Iris pigment epithelial cell (primary cell): ENCODE measurements around the gene ZNF287.

Experiments
- DNase-seq: peaks from one replicate; pipeline ENCODE4 v3.0.0-alpha.2; 2011; ENCODE audit warnings: low read depth

ZNF287 gene

DNA sequence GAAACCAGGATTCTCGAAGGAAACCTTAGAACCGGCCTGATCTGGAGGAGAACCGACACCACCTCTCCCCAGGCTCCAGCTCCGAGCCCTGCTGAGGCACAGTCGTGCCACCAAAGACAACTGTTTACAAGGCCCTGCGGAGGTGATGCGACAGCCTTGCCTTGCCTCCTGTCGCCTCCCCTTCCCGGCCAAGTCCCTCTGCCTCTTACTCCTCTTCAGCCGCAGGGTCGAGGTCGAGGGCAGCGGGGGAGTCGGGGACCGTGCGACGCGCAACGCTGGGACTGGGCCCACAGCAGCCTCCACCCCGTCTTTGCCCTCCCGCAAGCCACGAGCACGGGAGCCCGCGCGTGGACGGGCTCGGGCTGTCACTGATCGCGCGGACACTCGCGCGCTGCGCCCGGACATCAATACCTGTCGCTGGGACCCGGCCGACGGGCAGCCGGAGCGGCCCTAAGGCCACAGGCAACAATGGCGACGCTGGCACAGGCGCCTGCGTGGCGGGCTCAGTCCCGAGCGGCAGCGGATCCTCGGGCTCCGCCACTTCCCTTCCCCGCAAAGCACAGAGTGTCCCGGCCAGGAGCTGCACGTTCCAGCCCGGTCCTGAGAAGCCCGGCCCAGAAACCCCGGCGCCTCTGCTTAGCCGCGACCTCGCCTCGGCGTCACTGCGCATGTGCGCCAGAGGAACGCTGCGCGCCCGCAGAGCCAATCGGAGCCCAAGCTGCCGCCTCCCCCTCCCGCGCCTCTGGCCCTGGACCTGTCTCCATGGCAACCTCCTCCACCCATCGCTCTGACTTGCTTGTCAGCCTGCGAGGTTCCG, at the start of gene ZNF287:
TSS of gene ZNF287 (minus strand) at position 664 of the 817 bp plus-strand sequence. CDS start 1,473 bp downstream, outside the sequence.
- peak; percentile 88 for DNase-seq

GRCh38 chr17:16617481-16618060, 48.6 kb upstream of the ZNF287 start:
- DNase-seq = no peak

GRCh38 chr17:16599537-16599936, 30.5 kb upstream of the ZNF287 start:
- no peak for DNase-seq

- DNase-seq = peak; percentile 74
Measured at GRCh38 chr17:16593356-16594102, 24.5 kb upstream of the ZNF287 start.

GRCh38 chr17:16589097-16589969, 20.3 kb upstream of the ZNF287 start:
- DNase-seq = peak; percentile 72

DNA sequence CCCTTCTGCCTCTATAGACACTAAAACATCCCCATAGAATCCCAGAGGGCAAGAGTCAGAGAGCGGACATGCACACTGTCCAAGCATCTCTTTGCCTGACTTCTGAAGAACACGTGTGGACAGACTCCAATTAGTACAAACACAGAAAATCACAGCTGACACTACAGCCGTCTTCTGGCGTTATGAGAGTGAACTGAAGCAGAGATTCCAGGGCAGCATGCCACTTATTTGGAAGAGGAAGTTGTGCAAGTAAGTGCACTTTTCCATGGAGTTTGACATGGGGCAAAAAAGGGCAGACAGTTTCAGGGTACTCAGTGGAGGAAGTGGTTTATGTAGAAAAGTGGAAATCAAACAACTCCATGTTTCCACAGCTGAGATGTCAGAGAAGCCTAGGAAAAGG, 16.8 kb upstream of the ZNF287 start:
- DNase-seq = no peak

DNA sequence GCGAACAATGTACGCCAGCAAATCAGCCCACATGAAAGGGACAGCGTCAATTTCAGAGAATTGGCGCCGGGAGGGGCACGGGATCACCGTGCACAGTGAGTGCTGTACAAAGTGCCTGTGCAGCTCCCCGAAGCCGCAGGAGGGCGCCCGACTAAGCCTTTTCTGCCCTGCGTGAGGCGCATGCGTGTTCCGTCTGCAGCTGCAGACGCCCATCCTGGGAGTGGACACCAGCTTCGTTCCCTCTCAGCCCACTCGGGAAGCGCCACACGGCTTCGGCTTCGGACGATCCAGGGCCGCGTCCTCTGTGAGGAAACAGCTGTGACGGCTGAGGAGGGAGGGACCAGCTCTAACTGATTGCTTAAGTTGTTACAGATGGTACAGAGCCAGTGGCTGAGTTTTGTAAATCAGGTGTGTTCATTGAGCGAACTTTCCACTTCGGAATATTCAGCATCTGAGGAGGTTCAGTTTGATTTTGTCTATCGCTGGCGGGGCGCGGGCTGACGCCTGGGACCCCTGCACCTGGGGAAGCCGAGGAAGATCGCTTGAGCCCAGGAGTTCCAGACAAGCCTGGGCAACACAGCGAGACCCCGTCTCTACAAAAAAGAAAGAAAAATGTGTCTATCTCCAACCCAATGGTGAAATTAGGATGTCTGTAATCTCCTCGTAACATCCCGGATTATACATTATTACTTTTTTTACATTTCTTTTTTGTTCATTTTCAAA, 15.4 kb upstream of the ZNF287 start:
- peak; percentile 83 for DNase-seq

- no peak for DNase-seq
Measured at GRCh38 chr17:16583781-16584180, 14.8 kb upstream of the ZNF287 start.

GRCh38 chr17:16573466-16573865, 4.5 kb upstream of the ZNF287 start:
- DNase-seq = no peak

- DNase-seq = no peak
Measured at GRCh38 chr17:16569358-16569712, 331 bp upstream of the ZNF287 start.

DNA sequence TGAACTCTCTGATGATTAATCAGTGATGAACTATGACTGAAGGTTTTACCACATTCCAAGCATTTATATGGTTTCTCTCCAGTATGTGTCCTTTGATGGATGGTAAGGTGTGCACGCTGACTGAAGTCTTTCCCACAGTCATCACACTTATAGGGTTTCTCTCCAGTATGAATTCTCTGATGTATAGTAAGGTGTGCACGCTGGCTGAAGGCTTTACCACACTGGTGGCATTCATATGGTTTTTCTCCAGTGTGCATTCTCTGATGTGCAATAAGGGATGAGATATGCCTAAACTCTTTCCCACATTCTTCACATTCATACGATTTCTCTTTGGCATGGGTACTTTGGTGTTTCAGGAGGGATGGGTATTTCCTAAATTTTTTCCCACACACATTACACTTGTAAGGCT, 16.4 kb downstream of the ZNF287 start:
- no peak for DNase-seq

DNA sequence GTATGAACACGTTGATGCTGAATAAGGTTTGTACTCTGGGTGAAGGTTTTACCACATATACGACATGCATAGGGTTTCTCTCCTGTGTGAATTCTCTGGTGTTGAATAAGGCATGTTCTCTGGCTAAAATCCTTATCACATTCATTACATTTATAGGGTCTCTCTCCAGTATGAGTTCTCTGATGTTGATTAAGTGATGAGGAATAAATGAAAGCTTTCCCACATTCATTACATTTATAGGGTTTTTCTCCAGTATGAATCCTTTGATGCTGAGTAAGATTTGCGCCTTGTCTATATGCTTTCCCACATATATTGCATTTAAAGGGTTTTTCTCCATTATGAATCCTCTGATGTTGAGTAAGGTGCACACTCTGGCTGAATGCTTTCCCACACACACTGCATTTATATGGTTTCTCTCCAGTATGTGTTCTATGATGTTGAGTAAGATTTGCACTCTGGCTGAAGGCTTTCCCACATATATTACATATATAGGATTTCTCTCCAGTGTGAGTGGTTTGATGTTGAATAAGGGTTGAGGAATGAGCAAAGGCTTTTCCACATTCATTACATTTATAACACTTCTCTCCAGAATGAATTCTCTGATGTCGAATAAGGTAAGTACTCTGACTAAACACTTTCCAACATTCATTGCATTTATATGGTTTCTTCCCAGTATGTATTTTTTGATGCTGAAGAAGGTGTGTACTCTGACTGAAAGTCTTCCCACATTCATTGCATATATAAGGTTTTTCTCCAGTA, 16.9 kb downstream of the ZNF287 start:
- DNase-seq = no peak

DNA sequence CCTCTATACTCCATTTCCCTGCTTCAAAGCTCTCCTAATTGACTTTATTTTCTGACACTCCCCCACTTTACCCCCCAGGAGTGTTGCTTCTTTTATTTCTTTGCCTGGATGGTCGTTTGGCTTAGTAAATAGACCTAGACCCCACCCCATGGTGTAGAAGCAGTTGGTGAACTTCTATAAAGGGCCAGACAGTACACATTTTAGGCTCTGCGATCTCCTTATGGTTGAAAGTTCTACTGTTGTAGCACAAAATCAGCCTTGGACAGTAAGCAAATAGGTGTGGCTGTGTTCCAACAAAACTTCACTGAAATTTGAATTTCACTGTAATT, 31.9 kb downstream of the ZNF287 start:
- no peak for DNase-seq

- no peak for DNase-seq
Measured at GRCh38 chr17:16534236-16534635, 34.8 kb downstream of the ZNF287 start.

GRCh38 chr17:16529906-16530305, 39.1 kb downstream of the ZNF287 start:
- no peak for DNase-seq

GRCh38 chr17:16527298-16527697, 41.7 kb downstream of the ZNF287 start:
- DNase-seq = no peak

- DNase-seq = peak; percentile 31
Measured at GRCh38 chr17:16525556-16525955, 43.4 kb downstream of the ZNF287 start.

GRCh38 chr17:16521070-16521727, 47.8 kb downstream of the ZNF287 start:
- DNase-seq = peak; percentile 85

- DNase-seq = no peak
Measured at GRCh38 chr17:16519021-16519420, 50.0 kb downstream of the ZNF287 start.

GRCh38 chr17:16517477-16517876, 51.5 kb downstream of the ZNF287 start:
- no peak for DNase-seq
